ENCODE results near the gene IGSF21.

The IGSF21 gene

DNA sequence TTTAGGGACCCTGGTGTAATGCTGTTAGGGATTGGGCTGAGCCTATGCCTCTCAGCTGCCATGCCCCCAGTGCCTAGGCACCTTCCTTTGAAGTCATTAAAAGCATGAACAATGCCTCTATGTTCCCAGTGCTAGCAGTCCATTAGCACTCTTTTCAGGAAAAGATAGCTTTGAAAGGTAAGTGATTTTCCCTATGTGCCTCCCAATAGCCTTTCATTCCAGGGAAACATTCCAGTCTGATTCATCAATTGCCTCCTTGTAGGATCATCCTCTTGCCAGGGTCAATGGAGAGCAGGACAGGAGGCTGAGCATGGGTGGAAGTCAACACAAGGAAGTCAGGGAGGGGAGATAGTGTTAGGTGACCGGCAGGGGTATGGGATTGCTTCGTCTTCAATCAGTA is 8.6 kb upstream of the IGSF21 start:
- no peak for DNase-seq

DNA sequence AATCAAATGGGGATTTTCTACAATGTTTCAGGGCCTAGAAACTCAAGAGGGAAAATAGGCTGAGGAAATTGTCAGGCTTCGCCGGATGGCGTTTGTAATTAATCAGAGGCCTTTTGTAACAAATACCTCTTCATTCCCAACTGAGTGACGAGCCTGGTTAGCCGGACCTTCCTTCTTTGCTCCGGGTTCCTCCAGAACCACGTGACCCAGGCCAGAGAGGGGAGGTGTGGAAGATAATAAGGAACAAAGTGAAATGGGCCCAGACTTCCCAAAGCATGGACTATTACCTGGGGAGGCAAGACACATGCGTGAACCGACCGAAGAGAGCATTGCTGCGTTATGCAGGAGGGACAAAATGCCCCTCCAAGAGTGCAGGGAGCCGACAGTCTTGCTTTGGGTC is 7.5 kb upstream of the IGSF21 start:
- no peak for DNase-seq

DNA sequence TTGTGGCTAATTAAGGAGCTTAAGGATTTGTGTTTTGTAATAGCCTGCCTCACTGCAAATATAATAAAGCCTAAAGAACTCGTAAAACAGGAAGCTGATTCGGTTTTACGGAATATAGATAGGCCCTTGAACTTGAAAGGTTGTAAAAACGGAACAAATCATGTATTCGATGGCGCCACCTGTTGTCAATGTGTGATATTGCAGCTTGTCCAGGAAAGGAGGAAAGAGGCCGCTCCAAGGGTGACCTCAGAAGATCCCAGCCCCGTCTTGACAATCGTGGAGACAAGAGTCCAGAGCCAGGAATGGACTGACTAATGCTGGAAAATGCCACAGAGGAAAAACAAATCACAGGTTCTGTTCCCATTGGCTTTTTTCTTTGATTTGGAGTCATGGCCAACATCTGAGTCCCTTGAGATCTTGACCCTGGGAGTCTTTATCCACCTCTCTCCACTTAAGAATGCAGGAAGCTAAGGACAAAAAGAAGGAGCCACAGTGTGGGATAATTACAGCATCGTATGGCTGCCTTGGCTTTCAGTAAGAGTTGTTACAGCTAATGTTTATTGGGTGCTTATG is 7.0 kb upstream of the IGSF21 start:
- peak; percentile 77 for DNase-seq

DNA sequence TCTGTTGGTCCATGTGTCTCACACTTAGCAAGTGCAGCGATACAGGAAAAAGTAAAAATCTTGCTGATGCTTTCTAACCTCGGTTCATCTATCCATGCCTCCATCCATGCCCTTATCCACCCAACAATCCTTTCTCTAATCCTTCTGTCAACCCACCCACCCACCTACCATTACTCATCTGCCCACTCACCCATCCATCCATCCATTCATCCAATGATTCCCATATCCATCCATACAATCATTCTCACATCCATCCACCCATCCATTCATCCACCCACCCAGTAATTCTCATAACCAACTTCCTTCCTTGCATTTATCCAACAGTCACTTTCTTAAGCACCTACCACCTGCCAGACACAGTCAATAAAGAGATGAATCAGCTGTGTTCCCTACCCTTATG is 6.1 kb upstream of the IGSF21 start:
- no peak for DNase-seq

DNA sequence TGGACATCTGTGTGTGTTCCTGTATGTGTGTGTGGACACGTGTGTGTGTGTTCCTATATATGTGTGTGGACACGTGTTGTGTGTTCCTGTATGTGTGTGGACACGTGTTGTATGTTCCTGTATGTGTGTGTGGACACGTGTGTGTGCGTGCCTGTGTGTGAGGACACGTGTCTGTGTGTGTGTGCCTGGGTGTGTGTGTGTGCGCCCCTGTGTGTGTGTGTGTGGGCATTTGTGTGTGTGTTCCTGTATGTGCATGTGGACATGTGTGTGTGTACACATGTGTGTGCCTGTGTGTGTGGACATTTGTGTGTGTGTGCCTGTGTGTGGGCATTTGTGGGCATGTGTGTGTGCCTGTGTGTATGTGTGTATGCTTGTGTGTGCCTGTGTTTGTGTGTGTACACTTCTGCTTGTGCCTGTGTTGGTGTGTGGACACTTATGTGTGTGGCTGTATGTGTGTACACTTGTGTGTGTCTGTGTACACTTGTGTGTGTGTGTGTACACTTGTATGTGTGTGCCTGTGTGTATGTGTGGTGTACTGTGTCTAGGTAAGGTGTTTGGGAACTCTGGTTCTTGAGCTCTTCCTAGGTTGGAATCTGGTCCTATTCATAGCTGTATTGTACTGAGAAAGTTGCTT is 3.7 kb upstream of the IGSF21 start:
- no peak for DNase-seq

DNA sequence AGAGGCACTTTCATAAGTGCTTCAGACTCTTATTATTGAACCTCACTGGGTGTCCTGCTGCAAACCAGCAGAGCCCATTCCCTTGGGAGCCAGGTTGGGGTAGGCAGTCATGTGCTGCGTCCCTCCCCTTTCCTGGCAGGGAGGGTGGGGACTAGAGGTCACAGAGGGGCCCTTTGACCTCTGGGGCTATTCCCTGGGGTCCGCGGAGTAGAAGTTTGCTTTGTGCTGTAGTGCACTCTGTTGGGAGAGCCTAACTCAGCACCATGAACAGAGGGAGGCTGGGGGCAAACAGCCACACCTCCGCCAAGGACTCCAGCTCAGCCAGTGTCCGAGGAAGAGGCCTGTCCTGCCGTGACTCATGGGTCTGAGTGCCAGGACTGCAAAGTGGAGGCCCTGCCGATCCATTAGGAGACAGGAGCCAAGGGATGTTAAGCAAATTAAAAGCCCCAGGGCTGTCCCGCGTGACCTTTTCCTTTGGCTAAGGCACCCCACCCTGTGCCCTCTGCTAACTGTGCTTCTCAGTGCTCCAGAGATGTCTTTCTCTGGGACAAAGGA is 3.0 kb upstream of the IGSF21 start:
- DNase-seq: no peak

DNA sequence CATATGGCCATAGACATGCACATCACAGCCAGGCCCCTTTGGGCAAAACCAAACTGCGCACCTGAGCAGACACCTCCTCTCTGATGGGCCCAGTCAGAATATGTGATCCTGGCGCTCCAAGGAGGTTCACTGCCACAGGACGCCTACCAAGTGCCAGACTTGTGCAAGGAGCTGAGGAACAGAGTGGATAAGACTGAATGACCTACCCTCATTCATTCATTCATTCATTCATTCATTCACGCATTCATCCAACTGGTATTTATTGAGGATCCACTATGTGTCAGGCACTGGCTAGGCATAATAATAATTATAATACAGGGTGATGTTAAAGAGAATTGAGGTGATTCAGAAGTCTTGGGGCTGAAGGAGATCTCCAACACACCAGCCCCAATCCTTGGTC is 2.4 kb upstream of the IGSF21 start:
- no peak for DNase-seq

DNA sequence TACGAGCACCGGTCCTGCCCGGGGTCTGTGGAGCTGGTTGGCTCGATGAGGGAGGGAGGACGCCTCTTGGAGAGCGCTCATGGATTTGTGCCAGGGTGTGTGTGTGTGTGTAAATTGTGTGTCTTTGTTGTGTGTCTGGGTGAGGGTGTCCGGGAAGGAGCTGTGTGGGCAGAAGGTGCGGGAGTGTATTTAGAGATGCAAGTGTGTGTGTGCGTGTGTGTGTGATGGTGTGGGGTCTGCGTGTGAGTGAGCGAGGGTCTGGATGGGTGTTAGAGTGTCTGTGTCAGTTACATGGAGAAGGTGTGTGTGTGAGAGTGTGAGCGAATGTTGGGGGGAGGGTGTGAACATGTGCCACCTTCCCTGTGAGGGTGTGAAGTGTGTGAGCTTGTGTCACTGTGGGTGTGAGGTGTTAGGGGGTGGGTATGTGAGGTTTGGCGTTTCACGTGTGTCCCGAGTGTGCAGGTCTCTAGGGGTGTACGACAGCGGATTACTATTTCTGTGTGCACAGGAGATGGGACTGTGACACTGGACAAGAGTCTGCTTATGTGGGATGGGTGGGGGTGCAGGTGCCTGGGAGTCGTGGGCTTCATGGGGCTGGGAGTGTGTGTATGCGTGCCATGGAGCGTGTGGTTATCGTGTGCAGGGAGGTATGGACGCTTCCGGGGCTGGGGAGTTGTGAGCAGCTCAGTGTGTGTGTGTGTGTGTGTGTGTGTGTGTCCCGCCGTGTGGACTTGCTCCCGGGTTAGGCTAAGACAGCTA is 880 bp downstream of the IGSF21 start:
- DNase-seq: no peak

DNA sequence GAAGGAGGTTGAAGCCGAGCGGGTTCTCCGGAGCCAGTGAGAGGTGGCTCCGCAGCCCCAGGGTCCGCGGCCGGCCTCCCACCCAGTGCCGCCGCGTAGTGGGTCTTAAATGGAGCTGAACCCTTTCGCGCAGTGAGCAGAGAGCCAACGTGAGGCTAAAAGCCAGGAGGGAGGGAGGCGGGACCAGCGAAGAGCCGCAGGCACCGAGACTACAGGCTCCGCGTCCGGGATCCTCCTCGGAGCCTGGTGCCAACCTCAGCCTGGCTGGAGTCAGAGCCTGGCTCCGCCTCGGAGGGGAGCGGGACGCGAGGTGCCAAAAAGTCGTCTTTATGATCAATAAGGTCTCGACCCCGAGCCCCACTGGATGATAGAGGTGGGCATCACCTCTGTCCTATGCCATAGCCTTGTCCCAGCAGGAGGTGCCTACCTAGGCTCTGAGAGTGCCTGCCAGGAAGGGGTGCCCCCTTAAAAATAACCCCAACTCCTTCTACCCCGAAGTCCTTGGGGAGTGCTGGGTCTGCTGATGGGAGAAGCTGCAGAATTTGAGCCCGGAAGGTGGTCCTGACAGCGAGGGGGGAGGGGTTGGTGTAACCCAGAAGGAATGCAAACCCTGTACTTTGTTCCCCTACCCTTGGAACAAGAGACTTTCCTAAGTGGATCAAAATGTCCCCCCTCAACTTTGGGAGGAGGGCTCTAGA is 1.6 kb downstream of the IGSF21 start:
- no peak for DNase-seq

DNA sequence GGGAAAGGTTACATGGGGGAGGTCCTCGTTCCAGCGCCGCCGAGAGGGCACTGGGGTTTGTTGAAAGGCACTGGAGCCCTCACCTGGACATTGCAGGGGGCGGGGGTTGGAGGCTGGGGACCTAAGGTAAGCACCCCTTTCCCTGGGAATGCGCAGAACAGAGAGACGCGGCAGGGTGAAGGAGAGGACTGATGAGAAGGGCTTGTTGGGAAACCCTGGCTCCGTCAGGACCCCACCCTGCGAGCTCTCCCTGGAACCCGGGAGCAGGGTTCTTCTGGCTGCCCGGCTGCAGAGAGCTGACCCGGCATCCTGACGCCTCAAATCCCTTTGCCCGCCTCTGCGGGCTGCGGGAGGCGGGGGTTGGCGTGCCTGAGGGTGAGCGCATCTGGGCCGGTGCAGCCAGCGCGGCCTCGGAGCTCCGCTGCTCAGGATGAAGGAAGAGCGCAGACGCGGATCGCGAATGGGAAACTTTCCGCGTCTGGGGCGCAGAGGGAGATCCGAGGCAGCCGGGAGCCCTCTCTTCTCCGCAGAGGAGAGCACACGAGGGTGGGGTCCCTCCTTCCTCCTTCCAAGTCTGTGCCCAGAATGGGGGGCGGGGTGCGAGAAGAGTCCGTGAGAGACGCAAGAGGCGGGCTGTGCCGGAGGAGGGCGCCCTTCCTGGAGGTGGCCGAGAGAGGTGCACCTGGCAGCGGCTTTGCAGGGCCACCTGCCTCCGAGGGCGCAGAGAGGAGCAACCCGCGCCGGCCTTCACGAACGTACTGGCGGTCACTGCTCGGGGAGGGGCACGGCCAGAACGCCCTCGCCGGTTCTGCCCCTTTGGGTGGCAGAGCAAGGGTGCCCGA is 2.4 kb downstream of the IGSF21 start:
- peak; percentile 60 for DNase-seq

DNA sequence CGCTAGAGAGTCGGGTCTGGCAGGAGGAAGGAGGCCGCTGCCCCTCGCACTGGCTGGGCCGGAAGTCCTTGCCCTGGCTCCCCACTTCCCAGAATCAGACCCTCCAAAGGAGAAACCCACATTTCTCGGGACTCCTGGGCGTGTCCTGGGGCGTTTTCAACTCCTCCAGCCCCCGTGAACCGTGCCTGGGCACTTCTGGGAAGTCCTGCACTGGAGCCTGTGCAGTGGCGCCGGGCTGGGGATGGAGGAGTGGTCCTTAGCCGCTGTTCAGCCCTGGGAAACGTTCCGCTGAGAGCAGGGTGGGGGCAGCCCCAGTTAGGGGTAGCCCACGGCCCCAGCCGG is 3.0 kb downstream of the IGSF21 start:
- DNase-seq: no peak

DNA sequence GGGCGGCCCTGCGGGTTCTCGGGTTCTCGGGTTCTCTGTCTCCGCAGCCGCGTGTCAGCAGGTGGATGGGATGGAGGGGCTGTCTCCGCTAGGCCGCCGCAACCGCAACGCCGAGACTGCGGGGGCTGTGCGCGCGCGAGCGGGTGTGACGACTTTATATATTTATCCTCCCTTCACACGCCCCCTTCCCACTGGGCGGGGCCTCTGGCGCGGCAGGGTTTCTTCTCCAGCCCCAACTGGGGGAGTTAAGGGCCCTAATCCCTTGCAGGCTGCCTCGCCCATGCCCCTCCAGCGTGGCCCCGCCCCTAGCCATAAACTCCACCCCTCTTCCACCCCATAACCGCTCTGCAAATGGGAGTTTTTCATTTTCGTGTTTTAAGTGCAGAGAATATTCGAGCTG is 3.4 kb downstream of the IGSF21 start:
- DNase-seq: no peak

DNA sequence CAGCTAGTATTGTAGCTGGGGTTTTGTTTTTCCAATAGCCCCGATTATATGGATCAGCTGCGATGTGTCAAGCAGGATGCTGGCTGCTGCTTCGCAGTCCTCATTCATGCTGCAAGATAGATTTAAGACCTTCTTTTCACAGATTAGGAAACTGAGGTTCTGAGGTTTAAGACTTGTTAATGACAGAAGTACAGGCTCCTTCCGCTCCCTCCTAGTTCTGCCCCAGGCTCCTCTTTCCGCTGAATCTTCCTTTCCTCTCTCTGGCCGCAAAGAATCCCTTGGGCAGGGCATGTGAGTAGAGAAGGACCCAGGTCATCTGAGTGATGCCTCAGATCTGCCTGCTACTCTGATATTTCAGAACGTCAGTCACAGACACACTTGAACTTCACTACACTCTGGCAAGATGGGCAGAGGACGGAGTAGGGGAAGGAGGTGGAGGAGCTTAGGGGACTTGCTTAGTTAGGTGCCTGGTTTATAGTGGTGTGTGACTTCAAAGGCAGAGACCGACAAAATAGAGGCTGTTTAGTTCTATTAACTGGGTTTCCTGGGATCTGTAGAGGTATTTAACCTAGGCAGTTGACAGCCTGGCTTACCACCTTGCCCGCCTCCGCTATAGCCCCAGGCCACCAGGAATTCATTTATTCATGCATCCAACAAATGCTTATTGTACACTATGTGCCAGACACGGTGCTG is 4.2 kb downstream of the IGSF21 start:
- no peak for DNase-seq

DNA sequence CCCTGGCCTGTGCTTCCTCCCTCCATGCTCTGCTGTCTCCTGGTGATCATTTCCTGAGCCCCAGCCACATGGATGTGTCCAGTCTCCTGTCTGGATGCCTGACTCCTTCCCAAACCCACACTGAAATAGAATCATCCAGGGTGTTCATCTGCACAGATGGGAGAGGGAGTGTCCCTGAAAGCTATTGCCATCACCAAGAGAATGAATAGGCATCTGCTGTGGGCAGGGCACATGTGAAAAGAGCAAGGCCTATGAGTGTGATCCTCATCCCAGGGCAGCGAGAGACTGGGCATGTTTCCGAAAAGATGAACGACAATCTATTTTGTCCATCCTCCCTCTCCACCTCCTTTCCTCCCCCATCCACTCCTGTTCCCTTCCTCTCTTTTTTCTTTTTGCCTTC is 5.0 kb downstream of the IGSF21 start:
- no peak for DNase-seq

DNA sequence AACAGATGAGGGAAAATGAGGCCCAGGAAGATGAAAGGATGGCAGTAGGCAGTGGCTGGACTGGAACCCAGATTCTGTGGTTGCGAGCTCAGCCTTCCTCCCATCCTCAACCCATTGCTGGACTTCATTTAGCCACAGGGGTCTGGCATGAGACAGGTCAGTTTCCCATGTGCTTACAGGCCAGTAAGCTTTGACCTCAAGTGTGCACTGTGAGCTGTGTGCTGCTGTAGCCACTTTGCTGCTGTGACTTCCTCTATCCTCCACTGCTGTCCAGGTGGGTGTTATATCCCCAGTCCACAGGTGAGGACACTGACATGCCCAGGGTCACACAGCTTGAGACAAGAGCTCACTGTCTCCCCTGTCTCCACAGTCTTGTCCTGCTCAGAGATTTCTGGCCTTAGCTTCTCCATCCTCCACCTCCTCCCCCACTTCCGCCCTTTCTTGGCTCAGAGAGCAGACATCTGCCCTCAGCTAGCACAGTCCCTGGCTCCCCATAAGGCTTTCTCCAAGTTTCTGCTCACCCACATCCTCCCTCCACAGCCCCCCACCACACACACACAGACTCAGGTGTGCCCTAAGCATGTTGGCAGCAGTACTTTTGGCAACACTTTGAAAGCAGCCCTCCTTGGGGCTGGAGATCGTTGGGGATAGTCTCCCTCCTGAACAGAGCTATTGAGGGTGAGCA is 7.3 kb downstream of the IGSF21 start:
- DNase-seq: no peak

DNA sequence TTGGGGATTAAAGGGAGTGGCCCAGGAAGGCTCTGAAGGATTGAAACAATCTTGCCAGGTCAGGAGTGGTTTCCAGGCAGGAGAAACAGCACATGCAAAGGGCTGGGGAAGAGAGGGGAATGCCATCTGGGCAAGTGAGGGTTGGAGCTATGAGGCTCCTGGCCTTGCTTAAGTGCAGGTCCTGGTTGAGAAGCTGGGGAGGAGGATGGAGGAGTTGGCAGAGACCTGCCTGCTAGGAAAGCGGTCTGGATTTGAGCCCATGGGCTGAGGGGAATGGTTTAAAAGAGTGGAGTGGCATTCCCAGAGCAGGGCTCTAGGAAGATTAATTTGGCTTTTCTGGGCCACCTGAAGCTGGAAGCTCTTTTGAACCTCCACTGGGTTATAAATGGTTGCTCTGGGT is 9.2 kb downstream of the IGSF21 start:
- no peak for DNase-seq

DNA sequence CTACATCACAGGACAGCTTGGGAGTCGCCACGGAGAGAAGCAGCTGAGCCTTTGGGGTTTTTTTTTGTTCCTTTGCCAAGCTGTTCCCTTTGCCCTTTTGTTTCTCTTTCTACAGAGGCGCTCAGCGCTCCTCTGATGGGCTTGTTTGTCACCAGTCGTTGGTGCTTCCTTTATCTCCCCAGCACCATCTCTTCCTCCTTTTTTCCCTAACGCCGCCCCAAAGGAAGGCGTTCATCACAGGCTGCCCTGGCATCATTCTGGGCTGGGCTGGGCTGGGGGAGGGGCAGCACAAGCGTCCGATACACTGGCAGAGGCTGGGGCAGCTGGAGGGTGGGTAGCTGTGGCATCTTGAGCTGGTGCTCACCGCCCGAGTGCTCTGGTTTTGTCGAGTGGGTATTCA is 10.5 kb downstream of the IGSF21 start:
- no peak for DNase-seq

DNA sequence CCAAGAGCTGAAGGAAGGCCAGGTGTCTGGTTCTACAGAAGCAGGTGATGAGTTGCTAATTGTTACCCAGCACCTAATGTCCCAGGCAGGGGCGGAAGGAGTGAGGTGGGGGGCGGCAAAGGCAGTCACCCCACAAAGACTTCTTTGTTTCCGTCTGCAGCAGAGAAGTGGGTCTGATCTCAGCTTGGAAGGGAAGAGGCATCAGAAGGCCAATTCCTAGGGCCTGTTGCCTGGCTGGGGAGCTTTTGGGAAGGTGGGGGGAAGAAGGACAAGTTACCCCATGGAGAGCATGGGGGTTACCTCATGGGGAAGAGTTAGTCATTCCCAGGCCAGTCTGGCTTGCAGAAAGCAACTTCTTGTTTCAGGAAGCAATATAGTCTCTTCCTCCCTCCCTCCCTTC is 10.9 kb downstream of the IGSF21 start:
- DNase-seq: no peak

DNA sequence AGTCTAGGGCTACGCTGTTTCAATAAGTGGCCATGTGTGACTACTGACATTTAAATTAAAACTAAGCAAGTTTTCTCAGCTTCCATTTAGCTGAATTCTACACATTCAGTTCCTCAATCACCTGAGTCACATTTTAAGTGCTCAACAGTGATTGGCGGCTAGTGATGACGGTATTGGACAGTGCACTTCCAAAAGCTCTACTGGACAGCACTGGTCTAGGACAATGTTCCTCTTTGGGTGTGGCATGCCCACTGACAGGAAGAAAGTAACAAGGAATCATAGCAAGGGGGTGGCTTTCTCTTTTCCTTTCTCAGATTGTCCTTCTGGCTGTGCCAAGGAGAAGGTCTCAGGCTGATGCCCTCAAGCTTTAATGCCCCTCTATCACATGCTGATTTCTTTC is 11.7 kb downstream of the IGSF21 start:
- no peak for DNase-seq

DNA sequence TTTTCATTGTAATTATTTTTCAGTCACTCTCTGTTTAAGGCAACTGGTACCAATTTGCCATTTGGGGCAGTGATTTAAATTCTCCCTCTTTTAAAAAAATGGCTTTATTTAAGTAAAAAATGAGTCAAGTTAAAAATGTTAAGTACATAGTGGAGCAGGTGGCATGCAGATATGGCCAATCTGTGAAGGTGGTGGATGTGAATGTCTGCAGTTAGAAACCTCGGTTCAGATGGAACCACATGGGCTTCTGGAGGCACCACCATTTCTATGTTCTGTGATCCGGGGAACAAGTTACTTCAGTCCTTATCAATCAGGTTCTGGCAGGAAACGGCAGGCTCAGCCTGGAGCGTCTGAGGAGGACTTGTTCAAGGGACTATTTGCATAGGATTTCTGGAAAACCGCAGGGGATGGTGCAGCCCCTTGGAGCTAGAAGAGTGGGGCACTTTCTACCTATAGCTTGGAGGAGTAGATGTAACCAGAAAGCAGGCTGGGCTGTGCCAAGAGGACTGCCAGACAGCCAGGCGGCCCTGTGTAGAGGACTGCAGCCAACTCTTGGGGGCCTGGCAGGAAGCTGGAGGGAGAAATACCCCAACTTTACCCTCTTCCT is 12.3 kb downstream of the IGSF21 start:
- DNase-seq: no peak

DNA sequence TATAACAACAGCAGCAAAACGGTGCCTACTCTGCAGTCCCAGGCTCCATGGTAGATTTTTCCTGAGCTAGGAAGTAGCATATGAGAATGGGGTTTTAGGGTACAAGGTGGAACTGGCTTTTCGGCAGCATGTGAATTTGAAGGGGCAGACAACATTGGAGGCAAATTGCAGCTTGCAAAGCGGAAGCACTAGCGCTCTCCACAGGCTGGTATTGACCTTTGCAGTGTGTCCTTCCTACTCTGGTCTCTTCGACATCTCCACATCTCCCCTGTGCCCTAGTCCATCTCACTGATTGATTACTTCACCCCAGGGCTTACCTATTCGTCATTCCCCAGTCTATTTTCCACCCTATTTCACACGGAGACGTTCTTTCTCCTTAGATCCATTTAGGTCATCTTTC is 13.0 kb downstream of the IGSF21 start:
- DNase-seq: no peak
